Hepatocyte (in vitro differentiated cells): ENCODE data around the gene CACNA2D4.

ENCODE experiments used
- EZH2 ChIP-seq: fragments of 200-600 bp; sonication (generic); IDR thresholded peaks from 2 replicates; pipeline ENCODE4 v1.6.1; 2016; ENCODE audit warnings: antibody characterized with exemption, mild to moderate bottlenecking, borderline replicate concordance
- EZH2phosphoT487 ChIP-seq: fragments of 200-600 bp; sonication (generic); IDR thresholded peaks from one replicate; pipeline ENCODE4 v1.6.1; 2018; ENCODE audit warnings: antibody characterized with exemption, mild to moderate bottlenecking, low read depth, moderate library complexity; ENCODE audit not compliant: unreplicated experiment, severe bottlenecking
- TF ChIP-seq, protein P1 (sequence below): fragments of 200-600 bp; sonication (generic); IDR thresholded peaks from 2 replicates; pipeline ENCODE4 v1.5.1; 2016; ENCODE audit warnings: antibody characterized with exemption, mild to moderate bottlenecking; ENCODE audit not compliant: poor library complexity

DNA sequence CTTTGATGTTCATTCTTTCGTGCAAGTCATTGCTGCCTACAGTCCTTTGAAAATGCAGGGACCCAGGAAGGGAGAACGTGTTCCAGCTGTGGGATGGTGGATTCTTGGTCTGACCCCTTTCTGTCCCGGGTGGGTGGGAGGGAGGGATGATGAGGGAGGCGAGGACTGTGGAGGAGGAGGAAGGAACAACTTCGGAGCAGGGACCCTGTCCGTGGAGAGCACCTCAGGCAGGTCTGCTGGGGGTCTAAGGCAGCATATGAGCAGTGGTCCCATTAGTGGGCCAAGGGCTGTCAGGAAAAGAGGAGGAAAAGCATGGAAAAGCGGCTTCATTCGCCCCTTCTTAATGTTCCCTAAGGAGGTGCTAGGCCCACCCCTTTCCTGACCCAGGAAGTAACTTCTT lies 36.0 kb downstream of the CACNA2D4 start:
- TF ChIP-seq, protein P1, sequence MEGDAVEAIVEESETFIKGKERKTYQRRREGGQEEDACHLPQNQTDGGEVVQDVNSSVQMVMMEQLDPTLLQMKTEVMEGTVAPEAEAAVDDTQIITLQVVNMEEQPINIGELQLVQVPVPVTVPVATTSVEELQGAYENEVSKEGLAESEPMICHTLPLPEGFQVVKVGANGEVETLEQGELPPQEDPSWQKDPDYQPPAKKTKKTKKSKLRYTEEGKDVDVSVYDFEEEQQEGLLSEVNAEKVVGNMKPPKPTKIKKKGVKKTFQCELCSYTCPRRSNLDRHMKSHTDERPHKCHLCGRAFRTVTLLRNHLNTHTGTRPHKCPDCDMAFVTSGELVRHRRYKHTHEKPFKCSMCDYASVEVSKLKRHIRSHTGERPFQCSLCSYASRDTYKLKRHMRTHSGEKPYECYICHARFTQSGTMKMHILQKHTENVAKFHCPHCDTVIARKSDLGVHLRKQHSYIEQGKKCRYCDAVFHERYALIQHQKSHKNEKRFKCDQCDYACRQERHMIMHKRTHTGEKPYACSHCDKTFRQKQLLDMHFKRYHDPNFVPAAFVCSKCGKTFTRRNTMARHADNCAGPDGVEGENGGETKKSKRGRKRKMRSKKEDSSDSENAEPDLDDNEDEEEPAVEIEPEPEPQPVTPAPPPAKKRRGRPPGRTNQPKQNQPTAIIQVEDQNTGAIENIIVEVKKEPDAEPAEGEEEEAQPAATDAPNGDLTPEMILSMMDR, result no peak
- TF ChIP-seq EZH2phosphoT487 (no peak), EZH2 (no peak)
